WERI-Rb-1 (cell line): ENCODE results near the gene HLTF.

Experiments used
- DNase-seq: peaks from one replicate; pipeline ENCODE4 v3.0.0-alpha.2; 2020
- H3K27ac ChIP-seq: fragments of 250-450 bp; sonication (Bioruptor Pico); 2 replicates; pipeline ENCODE4 v1.5.1; 2020; ENCODE audit warnings: mild to moderate bottlenecking, moderate library complexity
- H3K27me3 ChIP-seq: fragments of 250-450 bp; sonication (Bioruptor Pico); 2 replicates; pipeline ENCODE4 v1.5.1; 2021; ENCODE audit warnings: mild to moderate bottlenecking, low read depth, moderate library complexity; ENCODE audit not compliant: insufficient read depth, severe bottlenecking
- H3K36me3 ChIP-seq: fragments of 250-450 bp; sonication (Bioruptor Pico); 2 replicates; pipeline ENCODE4 v1.5.1; 2020; ENCODE audit warnings: mild to moderate bottlenecking, moderate library complexity
- H3K4me3 ChIP-seq: 2 replicates; pipeline ENCODE4 v1.5.1; 2011; ENCODE audit warnings: low read depth, mild to moderate bottlenecking, control low read depth, low read length
- H3K9me3 ChIP-seq: fragments of 250-450 bp; sonication (Bioruptor Pico); 2 replicates; pipeline ENCODE4 v1.5.1; 2021; ENCODE audit warnings: mild to moderate bottlenecking, moderate library complexity; ENCODE audit not compliant: severe bottlenecking
- TF ChIP-seq, protein P1 (sequence below): IDR thresholded peaks from 2 replicates; pipeline ENCODE4 v1.5.1; 2011; ENCODE audit warnings: low read depth, mild to moderate bottlenecking, control low read depth, inconsistent platforms, low read length

HLTF gene

GRCh38 chr3:149058602-149059001, 27.7 kb downstream of the HLTF start:
- Histone ChIP-seq H3K36me3 (peaks cover 17% of the 10 kb centered on the region), H3K27ac (no peak overlapping the region), H3K27me3 (no peaks in the 10 kb centered on the region), H3K4me3 (no peak overlapping the region), H3K9me3 (no peaks in the 10 kb centered on the region)
- no peak for DNase-seq
- TF ChIP-seq, protein P1, sequence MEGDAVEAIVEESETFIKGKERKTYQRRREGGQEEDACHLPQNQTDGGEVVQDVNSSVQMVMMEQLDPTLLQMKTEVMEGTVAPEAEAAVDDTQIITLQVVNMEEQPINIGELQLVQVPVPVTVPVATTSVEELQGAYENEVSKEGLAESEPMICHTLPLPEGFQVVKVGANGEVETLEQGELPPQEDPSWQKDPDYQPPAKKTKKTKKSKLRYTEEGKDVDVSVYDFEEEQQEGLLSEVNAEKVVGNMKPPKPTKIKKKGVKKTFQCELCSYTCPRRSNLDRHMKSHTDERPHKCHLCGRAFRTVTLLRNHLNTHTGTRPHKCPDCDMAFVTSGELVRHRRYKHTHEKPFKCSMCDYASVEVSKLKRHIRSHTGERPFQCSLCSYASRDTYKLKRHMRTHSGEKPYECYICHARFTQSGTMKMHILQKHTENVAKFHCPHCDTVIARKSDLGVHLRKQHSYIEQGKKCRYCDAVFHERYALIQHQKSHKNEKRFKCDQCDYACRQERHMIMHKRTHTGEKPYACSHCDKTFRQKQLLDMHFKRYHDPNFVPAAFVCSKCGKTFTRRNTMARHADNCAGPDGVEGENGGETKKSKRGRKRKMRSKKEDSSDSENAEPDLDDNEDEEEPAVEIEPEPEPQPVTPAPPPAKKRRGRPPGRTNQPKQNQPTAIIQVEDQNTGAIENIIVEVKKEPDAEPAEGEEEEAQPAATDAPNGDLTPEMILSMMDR: no peak

DNA sequence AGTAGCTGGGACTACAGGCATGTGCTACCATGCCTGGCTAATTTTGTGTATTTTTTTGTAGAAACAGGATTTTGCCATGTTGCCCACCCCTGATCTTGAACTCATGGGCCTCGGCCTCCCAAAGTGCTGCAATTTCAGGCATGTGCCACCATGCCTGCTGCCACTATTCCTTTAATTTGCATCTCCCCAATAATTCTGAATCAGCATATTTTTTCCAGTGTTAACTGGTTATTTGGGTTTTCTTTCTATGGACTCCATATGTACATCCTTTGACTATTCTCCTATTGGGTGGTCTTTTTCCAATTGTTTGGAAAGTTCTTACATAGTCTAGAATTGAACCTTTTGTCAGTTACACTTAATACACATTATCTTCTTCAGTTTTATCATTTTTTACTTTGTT, 28.1 kb downstream of the HLTF start:
- DNase-seq: no peak
- no peak overlapping the region for H3K27ac ChIP-seq

GRCh38 chr3:149055575-149055974, 30.8 kb downstream of the HLTF start:
- TF ChIP-seq, protein P1: no peak

More for the DNA sequence above, 28.1 kb downstream of the HLTF start:
- H3K36me3 ChIP-seq: peaks cover 15% of the 10 kb centered on the region
- H3K9me3 ChIP-seq: no peaks in the 10 kb centered on the region
- H3K27me3 ChIP-seq: no peaks in the 10 kb centered on the region
- H3K4me3 ChIP-seq: no peak overlapping the region
- TF ChIP-seq, protein P1: no peak

GRCh38 chr3:149044339-149045083, 41.8 kb downstream of the HLTF start:
- Histone ChIP-seq H3K9me3 (no peaks in the 10 kb centered on the region), H3K36me3 (peaks cover 2% of the 10 kb centered on the region), H3K4me3 (no peak overlapping the region), H3K27me3 (no peaks in the 10 kb centered on the region), H3K27ac (no peak overlapping the region)
- TF ChIP-seq, protein P1: no peak
- DNase-seq: no peak

More at GRCh38 chr3:149055575-149055974, 30.8 kb downstream of the HLTF start:
- Histone ChIP-seq H3K4me3 (no peak overlapping the region), H3K27ac (no peak overlapping the region), H3K27me3 (no peaks in the 10 kb centered on the region), H3K9me3 (no peaks in the 10 kb centered on the region), H3K36me3 (peaks cover 11% of the 10 kb centered on the region)
- DNase-seq: no peak

GRCh38 chr3:149042789-149043386, 43.4 kb downstream of the HLTF start:
- Histone ChIP-seq H3K4me3 (no peak overlapping the region), H3K9me3 (no peaks in the 10 kb centered on the region), H3K27me3 (no peaks in the 10 kb centered on the region), H3K27ac (no peak overlapping the region), H3K36me3 (peaks cover 7% of the 10 kb centered on the region)
- DNase-seq: no peak
- TF ChIP-seq, protein P1: no peak

DNA sequence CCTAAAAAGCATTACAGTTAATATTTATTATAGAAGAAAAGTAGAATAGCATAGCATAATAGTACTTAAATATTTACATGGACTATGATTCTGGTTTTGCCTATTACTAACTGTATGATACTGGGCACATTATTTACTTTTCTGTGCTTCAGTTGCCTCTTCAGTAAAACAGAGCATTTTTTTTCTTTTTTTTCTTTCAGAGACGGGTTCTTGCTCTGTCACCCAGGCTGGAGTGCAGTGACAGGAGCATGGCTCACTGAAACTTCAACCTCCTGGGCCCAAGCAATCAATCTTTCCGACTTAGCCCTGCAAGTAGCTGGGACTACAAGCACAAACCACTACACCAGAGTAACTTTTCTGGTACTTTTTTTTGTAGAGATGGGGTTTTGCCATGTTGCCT, 48.0 kb downstream of the HLTF start:
- peak; percentile 10 for DNase-seq
- Histone ChIP-seq H3K36me3 (peaks cover 5% of the 10 kb centered on the region), H3K27me3 (no peaks in the 10 kb centered on the region), H3K9me3 (no peaks in the 10 kb centered on the region), H3K27ac (no peak overlapping the region), H3K4me3 (no peak overlapping the region)
- TF ChIP-seq, protein P1: no peak
